Mesenchymal stem cell (in vitro differentiated cells and primary cell): Measurements from ENCODE around the gene RPL35A.
"Not testable (repeated sequence)": the region's sequence is repeated elsewhere in the genome, so short reads cannot be mapped to it uniquely, and the experiment has no call there.

ENCODE experiments used
- DNase-seq: peaks from one replicate; pipeline ENCODE4 v3.0.0-alpha.2; 2013
- H2AFZ ChIP-seq: one replicate; pipeline ENCODE4 v1.6.1; 2013; ENCODE audit warnings: low read depth, mild to moderate bottlenecking, control low read depth, inconsistent platforms, low read length, moderate library complexity
- H2AK5ac ChIP-seq: 2 replicates; pipeline ENCODE4 v1.6.1; 2013; ENCODE audit warnings: low read length, moderate library complexity, mild to moderate bottlenecking, inconsistent platforms; ENCODE audit not compliant: severe bottlenecking
- H2BK120ac ChIP-seq: one replicate; pipeline ENCODE4 v1.6.1; 2013; ENCODE audit warnings: low read depth, mild to moderate bottlenecking, inconsistent platforms, low read length, moderate library complexity
- H2BK12ac ChIP-seq, 2 experiments: one replicate each; pipeline ENCODE4 v1.6.1; 2013; ENCODE audit warnings: inconsistent platforms in 2 of 2, low read length in 2 of 2, mild to moderate bottlenecking in 2 of 2, moderate library complexity in 2 of 2, control low read depth in 1 of 2
- H2BK15ac ChIP-seq: one replicate; pipeline ENCODE4 v1.6.1; 2013; ENCODE audit warnings: mild to moderate bottlenecking, low read depth, inconsistent platforms; ENCODE audit not compliant: poor library complexity, severe bottlenecking
- H2BK5ac ChIP-seq: 2 replicates; pipeline ENCODE4 v1.6.1; 2013; ENCODE audit warnings: low read depth, mild to moderate bottlenecking, low read length, control low read depth, inconsistent platforms; ENCODE audit not compliant: poor library complexity, severe bottlenecking
- H3K14ac ChIP-seq, 2 experiments: one replicate each; pipeline ENCODE4 v1.6.1; 2013; ENCODE audit warnings: inconsistent platforms in 2 of 2, low read length in 2 of 2, control low read depth in 1 of 2, mild to moderate bottlenecking in 1 of 2, moderate library complexity in 1 of 2
- H3K18ac ChIP-seq, 2 experiments: one replicate each; pipeline ENCODE4 v1.6.1; 2013; ENCODE audit warnings: inconsistent platforms in 2 of 2, low read length in 2 of 2, control low read depth in 1 of 2, low read depth in 1 of 2, mild to moderate bottlenecking in 1 of 2
- H3K23ac ChIP-seq, 2 experiments: one replicate each; pipeline ENCODE4 v1.6.1; 2013; ENCODE audit warnings: inconsistent platforms in 2 of 2, low read length in 2 of 2, mild to moderate bottlenecking in 2 of 2, moderate library complexity in 2 of 2, control low read depth in 1 of 2
- H3K27ac ChIP-seq: 2 replicates; pipeline ENCODE4 v1.5.1; 2013; ENCODE audit warnings: mild to moderate bottlenecking, moderate library complexity, low read length, control low read depth, inconsistent platforms; ENCODE audit not compliant: poor library complexity, severe bottlenecking
- H3K27me3 ChIP-seq, 2 experiments: 2 replicates each; pipeline versions ENCODE4 v1.6.1 to v1.7.0; 2013; ENCODE audit warnings: low read length in 2 of 2, mild to moderate bottlenecking in 2 of 2, moderate library complexity in 2 of 2, control low read depth in 1 of 2, inconsistent platforms in 1 of 2; ENCODE audit not compliant: control insufficient read depth in 1 of 2, insufficient read depth in 1 of 2
- H3K36me3 ChIP-seq, 2 experiments: 2 replicates each; pipeline versions ENCODE4 v1.6.1 to v1.7.0; 2013; ENCODE audit warnings: low read length in 2 of 2, control low read depth in 1 of 2, inconsistent platforms in 1 of 2, low read depth in 1 of 2, mild to moderate bottlenecking in 1 of 2; ENCODE audit not compliant: insufficient read depth in 2 of 2, control insufficient read depth in 1 of 2
- H3K4ac ChIP-seq, 2 experiments: one replicate each; pipeline ENCODE4 v1.6.1; 2013; ENCODE audit warnings: inconsistent platforms in 2 of 2, low read length in 2 of 2, mild to moderate bottlenecking in 2 of 2, moderate library complexity in 2 of 2, control low read depth in 1 of 2, low read depth in 1 of 2
- H3K4me1 ChIP-seq: 2 replicates; pipeline ENCODE4 v1.6.1; 2013; ENCODE audit warnings: low read depth, low read length, control low read depth; ENCODE audit not compliant: control insufficient read depth, insufficient read depth
- H3K4me2 ChIP-seq: 2 replicates; pipeline ENCODE4 v1.6.1; 2013; ENCODE audit warnings: low read length, mild to moderate bottlenecking, inconsistent platforms; ENCODE audit not compliant: poor library complexity, severe bottlenecking
- H3K4me3 ChIP-seq, 2 experiments: 2 replicates each; pipeline versions ENCODE4 v1.5.1 to v1.7.0; 2013; ENCODE audit warnings: low read length in 2 of 2, mild to moderate bottlenecking in 2 of 2, control low read depth in 1 of 2, low read depth in 1 of 2; ENCODE audit not compliant: insufficient read depth in 1 of 2
- H3K79me1 ChIP-seq: replicated peaks from 2 replicates; pipeline ENCODE4 v1.6.1; 2013; ENCODE audit warnings: mild to moderate bottlenecking, control low read depth, low read length, inconsistent platforms; ENCODE audit not compliant: poor library complexity, severe bottlenecking
- H3K9ac ChIP-seq: 2 replicates; pipeline ENCODE4 v1.7.0; 2013; ENCODE audit warnings: mild to moderate bottlenecking, low read length, moderate library complexity
- H3K9me3 ChIP-seq: 2 replicates; pipeline ENCODE4 v1.7.0; 2013; ENCODE audit warnings: mild to moderate bottlenecking, low read length; ENCODE audit not compliant: control insufficient read depth
- H4K8ac ChIP-seq: one replicate; pipeline ENCODE4 v1.6.1; 2013; ENCODE audit warnings: inconsistent platforms, mild to moderate bottlenecking, low read length, moderate library complexity
- H4K91ac ChIP-seq: one replicate; pipeline ENCODE4 v1.6.1; 2013; ENCODE audit warnings: mild to moderate bottlenecking, low read length, inconsistent platforms
- WGBS: methylation state at CpG from one replicate; pipeline ENCODE4 v1.1.7; 2013; ENCODE audit warnings: mixed read lengths; 5-methylcytosine and 5-hydroxymethylcytosine counted together

RPL35A gene

GRCh38 chr3:197960694-197961581 is 10.9 kb downstream of the RPL35A start:
- H2AK5ac ChIP-seq: no peak overlapping the region
- peak; percentile 83 for DNase-seq
- peaks cover 5 to 22% of the 10 kb centered on the region in 2 experiments for H3K36me3 ChIP-seq
- H2BK15ac ChIP-seq: no peak overlapping the region
- no peaks in the 10 kb centered on the region for H3K27me3 ChIP-seq
- no peak overlapping the region for H2BK120ac ChIP-seq
- H3K9ac ChIP-seq: peak overlapping the region; percentile 97
- peak overlapping the region; percentile 84 to 90 for H3K4me3 ChIP-seq
- peak overlapping the region in 1 of 2 experiments; percentile 89 for H3K23ac ChIP-seq
- peaks cover 10% of the 10 kb centered on the region for H3K79me1 ChIP-seq
- H3K27ac ChIP-seq: peak overlapping the region; percentile 25
- 24% methylated on average over 21 of the region's 23 CpGs for WGBS
- H2AFZ ChIP-seq: peak overlapping the region; percentile 91
- H2BK12ac ChIP-seq: no peak overlapping the region
- no peak overlapping the region for H2BK5ac ChIP-seq
- peak overlapping the region in 1 of 2 experiments; percentile 47 for H3K4ac ChIP-seq
- H3K9me3 ChIP-seq: no peaks in the 10 kb centered on the region
- no peak overlapping the region for H3K14ac ChIP-seq
- H3K18ac ChIP-seq: peak overlapping the region; percentile 68 to 72
- H3K4me2 ChIP-seq: peak overlapping the region; percentile 98
- H4K8ac ChIP-seq: peak overlapping the region; percentile 37
- peak overlapping the region; percentile 39 for H4K91ac ChIP-seq
- H3K4me1 ChIP-seq: peaks cover 8% of the 10 kb centered on the region

GRCh38 chr3:197961582-197961945 is 11.6 kb downstream of the RPL35A start:
- Histone ChIP-seq H3K18ac (no peak overlapping the region), H3K4me1 (peaks cover 8% of the 10 kb centered on the region), H3K4ac (no peak overlapping the region), H2BK15ac (no peak overlapping the region), H2AFZ (no peak overlapping the region), H2AK5ac (no peak overlapping the region), H3K4me2 (no peak overlapping the region), H2BK12ac (no peak overlapping the region), H3K27me3 (no peaks in the 10 kb centered on the region), H2BK120ac (no peak overlapping the region), H3K4me3 (peak overlapping the region in 1 of 2 experiments; percentile 90), H3K9ac (peak overlapping the region; percentile 97), H3K9me3 (no peaks in the 10 kb centered on the region), H3K79me1 (peaks cover 10% of the 10 kb centered on the region), H3K23ac (no peak overlapping the region), H3K36me3 (peaks cover 1 to 16% of the 10 kb centered on the region in 2 experiments), H3K27ac (no peak overlapping the region), H2BK5ac (no peak overlapping the region), H3K14ac (no peak overlapping the region), H4K8ac (no peak overlapping the region), H4K91ac (no peak overlapping the region)
- no peak for DNase-seq
- WGBS: 96% methylated on average over 6 of the region's 9 CpGs

- no peaks in the 10 kb centered on the region for H3K27me3 ChIP-seq
- no peak overlapping the region for H3K4ac ChIP-seq
- peaks cover 0 to 6% of the 10 kb centered on the region in 2 experiments for H3K36me3 ChIP-seq
- H3K4me2 ChIP-seq: no peak overlapping the region
- peaks cover 4% of the 10 kb centered on the region for H3K9me3 ChIP-seq
- H4K8ac ChIP-seq: no peak overlapping the region
- over 99% methylated on average over 5 of the region's 5 CpGs for WGBS
- no peak overlapping the region for H3K27ac ChIP-seq
- H2BK120ac ChIP-seq: no peak overlapping the region
- H3K4me1 ChIP-seq: peaks cover 8% of the 10 kb centered on the region
- no peak overlapping the region for H3K4me3 ChIP-seq
- no peak overlapping the region for H3K14ac ChIP-seq
- H3K79me1 ChIP-seq: peaks cover 12% of the 10 kb centered on the region
- H2BK15ac ChIP-seq: no peak overlapping the region
- no peak overlapping the region for H2AK5ac ChIP-seq
- DNase-seq: no peak
- H3K9ac ChIP-seq: no peak overlapping the region
- no peak overlapping the region for H2AFZ ChIP-seq
- H2BK12ac ChIP-seq: no peak overlapping the region
- H3K18ac ChIP-seq: no peak overlapping the region
- no peak overlapping the region for H2BK5ac ChIP-seq
- H4K91ac ChIP-seq: no peak overlapping the region
- no peak overlapping the region for H3K23ac ChIP-seq
Observed at GRCh38 chr3:197963019-197963637, 13.1 kb downstream of the RPL35A start.

- H3K23ac ChIP-seq, H3K4me3 ChIP-seq, H3K9ac ChIP-seq, DNase-seq, H3K27me3 ChIP-seq, H3K4me2 ChIP-seq, H2BK15ac ChIP-seq, H3K4ac ChIP-seq, H2AK5ac ChIP-seq, H3K18ac ChIP-seq, H3K9me3 ChIP-seq, H3K27ac ChIP-seq, H3K4me1 ChIP-seq, H2AFZ ChIP-seq, H3K79me1 ChIP-seq, H2BK5ac ChIP-seq, H4K8ac ChIP-seq, H2BK120ac ChIP-seq, H3K36me3 ChIP-seq, H2BK12ac ChIP-seq, H3K14ac ChIP-seq, H4K91ac ChIP-seq: not testable (repeated sequence)
- WGBS: 87% methylated on average over 8 of the region's 8 CpGs
Observed at GRCh38 chr3:197967337-197967989, 17.5 kb downstream of the RPL35A start.
